Measurements from ENCODE around the gene TEX10. TPM values are rescaled to one million over a fixed set of nuclear protein-coding genes. Genes with fewer than 3 reads are reported as not detected.

Gene TEX10
- total RNA-seq, 4 donors from 2014 or later: 10.0 to 19.0 (median 13.7) TPM

- no peak for ATAC-seq
- Histone ChIP-seq H3K27me3 (no peaks in the 10 kb centered on the region), H3K9me3 (peaks cover 0 to 9% (median 0%) of the 10 kb centered on the region in 3 donors), H3K27ac (no peak overlapping the region), H3K36me3 (peaks cover 4 to 100% of the 10 kb centered on the region in 2 donors), H3K4me1 (no peaks in the 10 kb centered on the region), H3K4me3 (no peak overlapping the region)
- 87 to 100% methylated on average over 2 to 4 of the region's 4 CpGs for whole genome bisulfite sequencing, 2 donors (ENCODE audit: low coverage in 1 of 2)
- TF ChIP-seq EP300 (IDR thresholded peaks at IDR 0.05) (no peak), POLR2AphosphoS5 (IDR thresholded peaks at IDR 0.05) (no peak), POLR2A (IDR thresholded peaks at IDR 0.05) (no peak), CTCF (IDR thresholded peaks at IDR 0.05) (no peak)
Observed at GRCh38 chr9:100290714-100291113, 62.0 kb downstream of the TEX10 start.

GRCh38 chr9:100287186-100287585 is 65.6 kb downstream of the TEX10 start:
- Histone ChIP-seq H3K27me3 (no peaks in the 10 kb centered on the region), H3K36me3 (peaks cover 4 to 98% of the 10 kb centered on the region in 2 donors), H3K27ac (no peak overlapping the region), H3K9me3 (peaks cover 0 to 9% (median 0%) of the 10 kb centered on the region in 3 donors), H3K4me3 (no peak overlapping the region), H3K4me1 (no peaks in the 10 kb centered on the region)
- no peak for TF ChIP-seq CTCF (IDR thresholded peaks at IDR 0.05)
- TF ChIP-seq POLR2AphosphoS5 (IDR thresholded peaks at IDR 0.05): no peak
- TF ChIP-seq EP300 (IDR thresholded peaks at IDR 0.05): no peak
- TF ChIP-seq POLR2A (IDR thresholded peaks at IDR 0.05): no peak
- no peak for ATAC-seq
- WGBS, 2 donors (ENCODE audit: low coverage in 1 of 2): 97 to 100% methylated on average over 3 to 5 of the region's 5 CpGs

- no peak overlapping the region for H3K4me3 ChIP-seq
- no peak for ATAC-seq
- TF ChIP-seq POLR2AphosphoS5 (IDR thresholded peaks at IDR 0.05) (no peak), CTCF (IDR thresholded peaks at IDR 0.05) (no peak), EP300 (IDR thresholded peaks at IDR 0.05) (no peak), POLR2A (IDR thresholded peaks at IDR 0.05) (no peak)
- H3K27me3 ChIP-seq: no peaks in the 10 kb centered on the region
- H3K9me3 ChIP-seq: peaks cover 0 to 9% (median 0%) of the 10 kb centered on the region in 3 donors
- 87 to 95% methylated on average over 6 of the region's 6 CpGs for WGBS, 2 donors (ENCODE audit: low coverage in 1 of 2)
- H3K27ac ChIP-seq: no peak overlapping the region
- no peaks in the 10 kb centered on the region for H3K4me1 ChIP-seq
- H3K36me3 ChIP-seq: peaks cover 4 to 97% of the 10 kb centered on the region in 2 donors
Observed at GRCh38 chr9:100286257-100286656, 66.5 kb downstream of the TEX10 start.

DNA sequence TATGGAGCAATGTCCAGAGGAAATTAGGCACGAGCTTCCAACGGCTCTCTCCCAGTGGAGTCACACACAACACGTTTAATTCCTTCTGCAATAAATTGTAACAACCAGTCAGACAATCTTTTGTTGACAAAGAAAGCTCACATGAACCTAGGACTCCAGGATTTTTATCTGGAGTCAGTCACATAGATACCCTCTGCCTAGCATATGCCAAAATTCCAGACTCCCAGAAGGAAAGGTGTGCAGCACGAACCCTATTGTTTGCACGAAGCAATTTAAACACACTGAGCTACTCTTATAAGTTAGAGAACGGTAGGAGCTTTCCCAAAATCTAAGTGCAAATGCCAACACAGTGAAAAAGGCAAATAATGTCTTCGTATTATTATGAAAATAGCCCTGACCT is 67.1 kb downstream of the TEX10 start:
- H3K9me3 ChIP-seq: peaks cover 0 to 9% (median 0%) of the 10 kb centered on the region in 3 donors
- H3K36me3 ChIP-seq: peaks cover 4 to 97% of the 10 kb centered on the region in 2 donors

More for the DNA sequence above, 67.1 kb downstream of the TEX10 start:
- Histone ChIP-seq H3K4me1 (no peaks in the 10 kb centered on the region), H3K4me3 (no peak overlapping the region), H3K27ac (no peak overlapping the region), H3K27me3 (no peaks in the 10 kb centered on the region)
- ATAC-seq: no peak
- TF ChIP-seq POLR2A (IDR thresholded peaks at IDR 0.05): no peak
- no peak for TF ChIP-seq POLR2AphosphoS5 (IDR thresholded peaks at IDR 0.05)
- TF ChIP-seq CTCF (IDR thresholded peaks at IDR 0.05): no peak
- no peak for TF ChIP-seq EP300 (IDR thresholded peaks at IDR 0.05)
- 93 to 96% methylated on average over 4 to 7 of the region's 7 CpGs for WGBS, 2 donors (ENCODE audit: low coverage in 1 of 2)
